HL-60 (cell line): ENCODE measurements around the gene RPS24.

Experiments used
- CTCF ChIP-seq: IDR thresholded peaks from one replicate; pipeline ENCODE4 v1.5.1; 2011; ENCODE audit warnings: low read length, control low read depth, inconsistent platforms; ENCODE audit not compliant: insufficient read depth
- GABPA ChIP-seq: IDR thresholded peaks from 2 replicates; pipeline ENCODE4 v1.6.1; 2012; ENCODE audit warnings: low read depth
- POLR2AphosphoS5 ChIP-seq: IDR thresholded peaks from 2 replicates; pipeline ENCODE4 v1.6.1; 2012; ENCODE audit warnings: low read depth
- REST ChIP-seq: IDR thresholded peaks from 2 replicates; pipeline ENCODE4 v1.6.1; 2012; ENCODE audit warnings: low read depth; ENCODE audit not compliant: insufficient replicate concordance

DNA sequence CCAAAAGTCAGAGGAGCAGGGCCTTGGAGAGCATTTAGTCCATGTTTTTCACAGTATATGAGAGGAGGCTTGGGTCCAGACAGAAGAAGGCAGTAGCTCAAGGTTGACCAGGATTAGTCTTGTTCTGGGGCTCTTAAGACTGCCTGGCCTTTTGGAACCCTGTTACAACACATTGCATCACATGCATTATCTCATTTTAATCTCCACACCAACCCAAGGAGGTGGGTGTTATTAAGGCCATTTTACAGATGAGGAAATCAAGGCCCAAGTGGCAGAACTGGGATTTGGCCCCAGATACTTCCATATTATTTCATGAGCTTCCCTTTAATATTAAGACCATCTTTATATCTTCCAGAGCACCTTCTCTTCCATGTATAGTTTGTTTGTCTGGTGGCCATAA is 38.8 kb downstream of the RPS24 start:
- TF ChIP-seq POLR2AphosphoS5, result no peak
- TF ChIP-seq CTCF, result no peak
- no peak for TF ChIP-seq GABPA
- TF ChIP-seq REST, result no peak
